HG03575 (cell line): ENCODE results near the gene BIRC7.

Experiments
- ATAC-seq: cut with Tn5 transposase; IDR thresholded peaks from one replicate; pipeline ENCODE4 v1.9.1; 2021; ENCODE audit not compliant: unreplicated experiment, insufficient number of reproducible peaks, low FRiP score; ENCODE audit errors: extremely low read depth

Gene BIRC7

GRCh38 chr20:63273635-63274380 is 38.1 kb downstream of the BIRC7 start:
- no peak for ATAC-seq

GRCh38 chr20:63274381-63275228 is 38.9 kb downstream of the BIRC7 start:
- ATAC-seq: no peak

- no peak for ATAC-seq
These were observed 40.1 kb downstream of the BIRC7 start for GRCh38 chr20:63275825-63276224.

GRCh38 chr20:63276956-63277355 is 41.3 kb downstream of the BIRC7 start:
- ATAC-seq: no peak

- ATAC-seq: no peak
These were observed 42.0 kb downstream of the BIRC7 start for GRCh38 chr20:63277466-63278272.

- ATAC-seq: no peak
These were observed 43.0 kb downstream of the BIRC7 start for GRCh38 chr20:63278661-63279060.

GRCh38 chr20:63279931-63280330 is 44.2 kb downstream of the BIRC7 start:
- no peak for ATAC-seq

GRCh38 chr20:63280371-63280770 is 44.7 kb downstream of the BIRC7 start:
- ATAC-seq: no peak

GRCh38 chr20:63280929-63281545 is 45.3 kb downstream of the BIRC7 start:
- no peak for ATAC-seq

- no peak for ATAC-seq
These were observed 46.3 kb downstream of the BIRC7 start for GRCh38 chr20:63281742-63282665.

- no peak for ATAC-seq
These were observed 47.2 kb downstream of the BIRC7 start for GRCh38 chr20:63282946-63283345.

GRCh38 chr20:63283397-63284082 is 47.8 kb downstream of the BIRC7 start:
- no peak for ATAC-seq

- ATAC-seq: no peak
These were observed 48.4 kb downstream of the BIRC7 start for GRCh38 chr20:63284083-63284440.

- ATAC-seq: no peak
These were observed 48.8 kb downstream of the BIRC7 start for GRCh38 chr20:63284544-63284949.

GRCh38 chr20:63284981-63285524 is 49.3 kb downstream of the BIRC7 start:
- no peak for ATAC-seq

GRCh38 chr20:63285636-63286615 is 50.2 kb downstream of the BIRC7 start:
- no peak for ATAC-seq
